ENCODE data around the gene PSMB10.

- TF ChIP-seq SP1 (IDR thresholded peaks at IDR 0.05) (no peak), BHLHE40 (IDR thresholded peaks at IDR 0.05; ENCODE audit: borderline replicate concordance) (no peak), SUZ12 (IDR thresholded peaks at IDR 0.05) (no peak), L3MBTL2 (conservative IDR thresholded peaks at IDR 0.05) (no peak), FOXA1 (IDR thresholded peaks at IDR 0.05) (no peak), TARDBP (IDR thresholded peaks at IDR 0.05) (no peak), ELF4 (IDR thresholded peaks at IDR 0.05) (no peak), FOXM1 (IDR thresholded peaks at IDR 0.05; ENCODE audit: borderline replicate concordance) (no peak), HDGF (IDR thresholded peaks at IDR 0.05; ENCODE audit: borderline replicate concordance) (no peak), ZNF384 (IDR thresholded peaks at IDR 0.05) (no peak), CTBP1 (IDR thresholded peaks at IDR 0.05; ENCODE audit: borderline replicate concordance) (no peak), LEF1 (IDR thresholded peaks at IDR 0.05; ENCODE audit: borderline replicate concordance) (no peak)
Measured at GRCh38 chr16:67932462-67932840, 4.2 kb downstream of the PSMB10 start.
